NCI-H146 treated with DMSO at 0.1 percent for 48 hours (cell line): ENCODE results near the gene GRM4.

Experiments
- DNase-seq: peaks from one replicate; lab custom pipeline; 2025; ENCODE audit not compliant: unreplicated experiment; lab: John Stamatoyannopoulos, UW

Gene GRM4

DNA sequence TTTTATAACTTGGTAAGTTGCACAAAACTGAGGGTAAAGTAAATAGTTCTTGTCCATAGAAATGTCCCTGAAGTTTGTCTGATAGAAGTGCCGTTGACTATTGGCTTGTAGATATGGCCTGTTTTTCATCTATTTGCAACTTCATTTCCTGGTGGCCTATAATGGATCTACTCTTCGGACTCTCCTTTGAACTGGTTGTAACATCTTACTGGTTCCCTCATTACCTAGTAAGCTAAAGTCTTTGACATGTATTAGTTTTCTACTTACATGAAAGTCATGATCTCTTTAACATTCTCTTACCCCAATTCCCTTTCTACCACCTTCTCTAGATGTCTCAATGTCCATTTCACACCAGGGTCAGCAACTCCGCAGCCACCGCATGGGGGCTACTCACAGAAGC, 146.3 kb downstream of the GRM4 start:
- no peak for DNase-seq

DNA sequence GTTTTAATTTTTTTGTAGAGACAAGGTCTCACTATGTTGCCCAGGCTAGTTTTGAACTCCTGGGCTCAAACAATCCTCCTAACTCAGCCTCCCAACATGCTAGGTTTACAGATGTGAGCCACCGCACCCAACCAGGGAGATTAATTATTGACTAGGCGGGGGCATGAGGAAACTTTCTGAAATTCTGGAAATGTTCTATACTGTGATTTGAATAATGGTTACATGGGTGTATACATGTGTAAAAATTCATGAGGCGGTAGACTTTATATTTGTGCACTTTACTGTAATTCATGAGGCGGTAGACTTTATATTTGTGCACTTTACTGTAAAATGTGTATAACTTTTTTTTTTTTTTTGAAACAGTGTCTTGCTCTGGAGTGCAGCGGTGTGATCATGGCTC, 147.2 kb downstream of the GRM4 start:
- DNase-seq, result no peak

DNA sequence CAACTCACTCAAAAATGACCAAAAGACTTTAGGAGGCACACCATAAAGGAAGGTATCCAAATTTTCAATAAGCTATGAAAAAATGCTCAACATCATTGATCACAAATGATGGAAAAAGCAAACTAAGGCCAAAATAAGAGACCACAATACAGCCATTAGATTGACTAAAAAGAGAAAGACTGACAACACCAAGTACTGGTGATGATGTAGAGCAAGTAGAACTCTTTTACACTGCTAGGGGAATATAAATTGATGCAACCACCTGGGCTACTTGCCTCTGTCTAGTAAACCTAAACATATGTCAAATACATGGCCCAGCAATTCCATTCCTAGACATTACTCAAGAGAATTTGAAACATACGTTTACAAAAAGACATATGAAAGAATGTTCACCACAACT, 148.6 kb downstream of the GRM4 start:
- no peak for DNase-seq

GRCh38 chr6:33996120-33996475, 149.8 kb downstream of the GRM4 start:
- DNase-seq, result no peak

DNA sequence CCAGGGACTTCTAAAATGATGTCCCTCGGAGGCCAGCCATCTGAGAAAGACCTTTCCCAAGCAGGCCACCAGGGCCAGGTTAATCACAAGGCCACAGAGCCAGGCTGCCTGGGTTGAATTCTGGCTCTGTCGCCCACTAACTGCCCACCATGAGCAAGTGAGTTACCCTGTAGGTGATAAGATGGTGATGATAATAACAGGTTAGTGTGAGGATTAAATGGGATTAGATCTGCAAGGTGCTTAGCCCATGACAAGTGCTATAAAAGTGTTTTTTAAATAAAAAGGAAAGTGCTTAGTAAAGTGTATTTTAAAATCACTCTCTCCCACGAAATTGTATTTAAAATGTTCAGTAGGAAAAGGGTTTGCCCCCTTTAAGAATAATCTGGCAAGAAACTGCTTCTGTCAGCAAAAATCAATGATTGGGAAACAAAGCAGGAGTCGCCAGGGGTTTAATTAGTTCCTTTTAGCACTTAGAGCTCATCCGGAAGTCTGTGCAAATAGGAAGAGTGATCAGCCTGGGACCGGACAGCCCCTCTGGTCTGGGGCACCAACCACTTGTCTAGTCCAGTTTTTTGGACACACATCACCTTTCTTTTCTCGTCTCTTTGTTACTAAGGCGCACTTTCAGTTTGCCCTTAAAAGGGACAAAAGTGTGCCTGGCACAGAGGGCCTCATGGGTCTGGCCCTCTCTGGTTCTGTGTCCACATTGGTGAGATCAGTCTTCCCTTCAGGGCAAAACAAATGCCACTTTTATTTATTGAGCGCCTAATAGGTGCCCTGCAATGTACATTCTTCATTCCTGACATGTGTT, 150.4 kb downstream of the GRM4 start:
- no peak for DNase-seq

DNA sequence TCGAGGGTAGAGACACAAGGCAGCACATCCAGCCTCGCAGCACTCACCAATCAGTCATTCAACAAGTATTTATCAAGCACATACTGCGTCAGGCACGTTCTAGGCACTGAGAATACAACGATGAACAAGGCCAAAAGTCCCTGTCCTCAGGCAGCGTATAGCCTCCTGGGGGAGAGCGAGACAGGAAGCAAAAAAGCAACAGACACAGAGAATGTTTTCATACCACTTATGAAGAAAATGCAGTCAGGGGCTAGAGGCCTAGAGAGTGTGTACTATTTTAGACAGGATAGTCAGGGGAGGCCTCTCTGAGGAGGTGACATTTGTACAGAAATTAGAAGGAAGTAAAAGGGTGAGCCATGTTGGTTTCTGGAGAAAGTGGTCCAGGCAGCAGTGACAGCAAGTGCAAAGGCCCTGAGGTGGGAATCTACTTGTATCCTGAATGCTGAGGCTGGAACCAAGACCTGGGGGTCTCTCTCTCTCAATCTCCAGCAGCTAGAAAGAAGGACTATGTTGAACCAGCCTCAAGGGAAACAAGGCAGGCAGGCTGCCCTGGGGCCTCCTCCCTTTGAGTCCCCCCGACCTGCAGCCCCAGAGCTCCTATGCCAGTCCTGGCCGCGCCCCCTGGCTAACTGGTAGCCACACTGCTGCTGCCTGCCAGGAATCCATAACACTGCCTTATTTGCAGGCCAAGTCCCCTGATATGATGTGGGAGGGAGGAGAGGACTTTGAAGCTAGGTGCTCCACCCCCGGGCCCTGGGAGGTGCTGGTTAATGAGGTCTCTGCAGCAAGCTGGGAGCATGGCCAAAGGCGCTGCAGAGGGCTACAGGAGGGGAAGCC, 151.2 kb downstream of the GRM4 start:
- DNase-seq, result no peak

GRCh38 chr6:33993653-33994471, 152.0 kb downstream of the GRM4 start:
- DNase-seq, result peak; percentile 64

DNA sequence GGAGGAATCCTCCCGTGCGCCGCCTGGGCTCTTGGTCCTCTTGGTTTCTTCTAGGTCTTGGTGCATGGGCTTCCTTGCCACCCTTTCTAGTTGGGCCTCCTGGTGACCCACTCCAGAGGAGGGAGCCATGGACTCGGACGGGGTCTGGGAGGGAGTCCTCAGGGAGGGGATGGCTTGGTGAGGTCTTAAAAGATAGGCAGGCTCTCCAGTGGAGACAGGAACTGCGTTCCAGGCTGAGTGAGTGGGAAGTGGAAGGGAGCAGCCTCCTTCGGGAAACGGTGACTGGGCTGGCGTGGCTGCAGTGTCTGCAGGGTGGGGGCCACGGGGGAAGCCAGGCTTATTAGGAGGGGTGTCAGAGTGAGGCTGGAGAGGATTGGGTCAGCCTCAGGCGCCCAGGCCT, 152.8 kb downstream of the GRM4 start:
- DNase-seq, result no peak

DNA sequence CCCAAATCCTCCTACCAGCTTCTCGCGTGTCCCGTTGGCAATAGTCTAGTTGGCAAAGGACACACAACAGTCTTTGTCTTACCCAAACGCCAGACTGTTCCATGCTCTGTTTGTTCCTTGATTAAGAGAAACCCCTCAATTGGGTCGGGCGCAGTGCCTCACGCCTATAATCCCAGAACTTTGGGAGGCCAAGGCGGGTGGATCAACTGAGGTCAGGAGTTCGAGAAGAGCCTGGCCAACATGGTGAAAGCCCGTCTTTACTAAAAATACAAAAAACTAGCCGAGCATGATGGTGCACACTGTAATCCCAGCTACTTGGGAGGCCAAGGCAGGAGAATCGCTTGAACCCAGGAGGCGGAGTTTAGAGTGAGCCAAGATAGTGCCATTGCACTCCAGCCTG, 153.7 kb downstream of the GRM4 start:
- DNase-seq, result no peak

DNA sequence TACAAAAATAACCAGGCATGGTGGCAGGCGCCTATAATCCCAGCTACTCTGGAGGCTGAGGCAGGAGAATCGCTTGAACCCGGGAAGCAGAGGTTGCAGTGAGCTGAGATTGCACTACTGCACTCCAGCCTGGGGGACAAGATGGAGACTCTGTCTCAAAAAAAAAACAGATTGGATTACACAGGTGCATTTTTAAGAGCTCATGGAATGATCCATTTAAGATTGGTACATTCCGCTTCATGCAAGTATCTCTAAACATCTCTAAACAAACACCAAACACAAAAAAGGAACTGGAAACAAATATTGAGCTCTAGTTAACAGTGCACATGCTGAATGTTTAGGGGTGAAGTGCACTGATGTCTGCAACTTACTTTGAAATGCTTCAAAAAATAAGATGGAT, 154.3 kb downstream of the GRM4 start:
- DNase-seq, result no peak

GRCh38 chr6:33990061-33990541, 155.8 kb downstream of the GRM4 start:
- no peak for DNase-seq

GRCh38 chr6:33989016-33989854, 156.7 kb downstream of the GRM4 start:
- no peak for DNase-seq

DNA sequence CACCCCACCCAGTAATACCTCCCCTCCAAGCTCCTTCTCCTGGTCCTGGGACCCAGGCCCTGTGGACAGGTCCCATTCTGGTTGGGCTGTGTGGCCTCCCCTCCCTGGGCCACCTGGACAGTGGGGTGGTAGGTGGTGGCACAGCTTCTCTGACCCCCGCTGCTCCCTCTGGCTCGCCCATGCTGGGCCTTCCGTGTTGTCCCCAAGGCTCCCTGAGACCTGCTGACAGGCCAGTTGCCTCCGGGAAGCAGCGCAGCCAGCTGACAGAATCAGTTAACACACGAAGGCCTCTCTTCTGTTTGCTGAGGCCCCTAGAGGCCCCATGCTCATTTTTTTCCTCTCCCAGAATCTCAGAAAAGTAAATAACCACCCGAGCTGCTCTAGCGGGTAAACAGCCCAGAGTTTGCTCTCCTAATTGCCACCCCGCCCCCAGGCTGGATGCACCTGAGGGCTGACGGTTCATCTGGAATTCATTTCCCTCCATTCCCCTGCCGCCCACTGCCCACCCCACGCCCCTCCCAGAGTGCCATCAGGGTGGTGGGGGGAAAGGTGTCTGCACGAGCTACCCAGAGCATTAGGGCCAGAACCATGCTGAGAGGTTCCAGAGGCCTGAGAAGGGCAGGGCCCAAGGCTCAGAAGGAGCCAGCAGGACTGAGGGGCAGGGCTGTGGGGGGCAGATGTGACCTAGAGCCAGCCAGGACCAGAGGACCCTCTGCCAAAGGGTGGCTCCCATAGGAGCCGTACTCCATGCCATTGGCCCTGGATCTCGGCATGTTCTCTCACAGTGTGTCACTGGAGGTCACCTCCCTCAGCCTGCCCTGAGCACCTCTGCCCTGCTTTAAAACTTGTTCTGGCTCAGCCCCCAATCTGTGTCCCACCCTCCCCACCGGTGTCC, 157.5 kb downstream of the GRM4 start:
- DNase-seq, result peak; percentile 95

GRCh38 chr6:33987531-33988021, 158.3 kb downstream of the GRM4 start:
- peak; percentile 80 for DNase-seq

DNA sequence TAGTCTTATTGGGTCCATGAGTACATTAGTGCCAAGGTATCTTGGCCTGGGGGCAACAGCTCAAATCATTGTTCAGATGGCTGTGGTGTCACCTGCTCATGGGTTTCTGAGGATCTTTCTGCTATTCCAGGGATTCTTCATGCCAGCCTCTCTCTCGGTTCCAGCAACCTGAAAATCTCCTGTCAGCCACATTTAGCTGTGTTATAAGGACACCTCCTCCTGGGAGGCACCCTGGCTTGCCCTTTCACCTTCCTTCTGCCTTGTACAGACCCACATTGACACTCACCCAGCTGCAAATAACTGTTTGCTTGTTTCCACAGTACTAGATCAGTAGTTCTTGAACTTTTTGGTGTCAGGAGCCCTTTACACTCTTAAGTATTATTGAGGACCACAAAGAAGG, 159.9 kb downstream of the GRM4 start:
- DNase-seq, result no peak

- no peak for DNase-seq
Measured at GRCh38 chr6:33985313-33985751, 160.6 kb downstream of the GRM4 start.

DNA sequence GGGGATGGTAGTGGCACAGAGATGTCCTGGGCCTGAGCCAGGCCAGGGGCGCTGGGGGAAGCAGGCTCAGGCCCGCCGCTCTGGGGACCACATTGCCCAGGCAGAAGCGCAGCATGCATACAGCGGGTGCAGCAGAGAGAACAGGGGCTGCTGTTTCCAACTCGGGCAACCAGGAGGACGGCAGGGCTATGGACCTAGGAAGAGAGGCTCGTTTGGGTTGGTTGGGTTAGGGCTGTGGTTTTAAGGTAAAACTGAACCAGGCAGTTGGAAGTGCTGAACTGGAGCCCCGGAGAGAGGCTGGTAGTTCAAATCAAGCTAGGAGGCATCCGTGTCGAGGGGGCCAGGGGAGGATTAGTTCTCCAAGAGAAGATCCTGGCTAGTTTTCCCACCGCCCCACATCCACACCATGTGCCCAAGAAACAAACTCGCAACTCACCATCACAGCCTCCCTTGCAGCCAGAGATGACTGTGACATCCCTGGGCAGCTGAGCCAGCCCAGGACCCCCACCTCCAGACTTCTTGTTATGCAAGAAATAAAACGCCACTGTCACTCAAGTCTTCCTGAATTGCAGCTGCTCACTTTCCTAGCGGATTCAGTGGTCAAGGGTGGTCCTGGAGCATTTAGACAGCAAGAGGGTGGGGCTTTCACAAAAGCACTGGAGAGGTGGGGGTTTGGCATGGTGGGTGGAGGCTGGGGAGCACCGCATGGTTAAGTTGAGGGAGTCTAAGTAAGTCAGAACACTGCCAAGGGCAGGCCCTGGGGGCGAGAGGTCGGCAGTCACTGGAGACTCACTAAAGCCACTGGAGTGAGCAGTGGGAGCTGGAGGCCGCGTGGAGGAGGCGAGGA, 161.2 kb downstream of the GRM4 start:
- DNase-seq, result no peak

DNA sequence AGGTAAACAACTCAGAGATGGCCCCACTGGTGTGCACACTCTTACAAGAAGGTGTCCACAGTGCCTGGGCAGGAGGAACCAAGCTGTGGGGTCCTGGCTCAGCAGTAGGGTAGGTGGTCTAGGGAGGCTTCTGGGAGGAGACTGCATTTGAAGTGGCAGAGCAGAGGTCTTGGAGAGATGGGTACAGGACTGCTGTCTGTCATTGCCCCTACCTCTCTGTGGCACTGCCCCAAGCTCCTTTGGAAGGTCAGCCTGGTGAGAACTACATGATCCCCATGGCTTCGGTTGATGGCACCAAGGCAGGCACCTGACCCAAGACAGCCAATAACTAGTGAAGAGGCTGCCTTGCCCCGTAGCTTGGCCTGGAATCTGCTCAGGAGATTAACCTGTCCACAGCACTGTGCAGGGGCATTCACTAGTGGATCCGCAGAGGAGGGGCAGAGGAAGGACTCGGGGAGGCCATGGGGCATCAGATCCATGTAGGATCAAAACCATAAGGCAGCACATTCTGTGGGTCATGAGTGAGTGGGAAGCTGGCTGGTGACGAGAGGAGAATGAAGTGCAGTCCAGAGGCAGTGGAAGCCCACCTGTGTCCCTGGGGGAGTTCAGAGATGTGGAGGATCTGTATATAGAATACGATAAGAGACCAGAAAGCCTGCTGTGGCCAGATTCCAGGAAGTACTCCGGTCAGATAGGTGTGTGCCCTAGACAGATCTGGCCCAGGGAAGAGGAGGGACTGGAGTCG, 162.0 kb downstream of the GRM4 start:
- DNase-seq, result no peak
